Measurements from ENCODE around the gene LRRC10B. TPM values are rescaled to one million over a fixed set of nuclear protein-coding genes. Genes with fewer than 3 reads are reported as not detected.

The LRRC10B gene
- total RNA-seq, 1 experiment from 2014 or later = 0.39 TPM

DNA sequence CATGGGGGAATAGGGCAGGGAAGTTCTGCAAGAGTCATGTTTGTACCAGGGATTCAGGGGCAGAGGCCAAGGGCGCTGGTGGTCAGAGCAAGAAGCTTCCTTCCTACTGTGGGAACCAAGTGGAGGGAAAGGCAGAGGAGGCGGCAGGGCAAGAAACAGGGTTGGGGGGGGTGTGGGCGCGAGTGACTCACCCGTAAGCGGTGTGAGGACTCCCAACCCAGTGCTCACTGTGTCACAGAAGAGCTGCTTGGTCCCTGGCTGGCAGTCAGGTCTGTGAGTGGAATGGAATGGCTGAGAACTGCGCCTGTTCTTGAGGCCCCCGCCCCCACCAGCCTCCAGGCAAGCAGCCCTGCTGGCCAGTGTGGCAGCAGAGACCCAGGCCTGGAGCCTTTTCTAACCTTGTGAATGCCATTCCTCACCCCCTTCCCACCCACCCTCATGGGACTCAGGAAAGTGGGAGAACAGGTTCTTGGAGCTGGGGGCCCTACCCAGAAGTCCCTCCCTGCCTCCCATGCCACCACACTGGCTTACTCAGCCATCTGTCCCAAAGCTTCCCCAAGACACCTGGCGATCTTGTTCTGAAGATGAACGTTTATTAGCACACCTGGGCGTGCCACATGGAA is 4.7 kb downstream of the LRRC10B start:
- H3K4ac ChIP-seq (ENCODE audit: low read depth, low read length) = no peak overlapping the region
- H2BK5ac ChIP-seq (ENCODE audit: insufficient read length, low read length) = no peak overlapping the region
- Mint-ChIP-seq H3K9me3 (no peaks in the 10 kb centered on the region; a peak in 1 of 5 replicates), H3K36me3 (ENCODE audit: insufficient read depth in 1 of 3, low read depth in 3 of 3) (no peaks in the 10 kb centered on the region), H3K4me3 (no peak overlapping the region), H3K27me3 (ENCODE audit: low read depth) (peaks cover 40% of the 10 kb centered on the region), H3K4me1 (peaks cover 44 to 61% of the 10 kb centered on the region in 2 experiments), H3K27ac (peak overlapping the region in 1 of 3 experiments; percentile 30; a peak in 1 of 7 replicates)
- no peak overlapping the region for H3K4me2 ChIP-seq (ENCODE audit: insufficient read depth, insufficient read length, low read length)
- H3K9ac ChIP-seq (ENCODE audit: extremely low read depth, insufficient read length, low read length) = no peak overlapping the region
- no peaks in the 10 kb centered on the region for H4K20me1 ChIP-seq (ENCODE audit: control insufficient read depth, insufficient read depth, insufficient read length)
- no peak overlapping the region for H2BK20ac ChIP-seq (ENCODE audit: low read depth, low read length, poor library complexity, severe bottlenecking)
- H2BK15ac ChIP-seq (ENCODE audit: low read depth, low read length) = no peak overlapping the region
- no peak overlapping the region for H2BK120ac ChIP-seq (ENCODE audit: low read depth, low read length, poor library complexity, severe bottlenecking)
- no peak overlapping the region for H3T11ph ChIP-seq (ENCODE audit: low read length)
- no CpG with 5 or more reads among the region's 11 CpGs for WGBS (ENCODE audit: extremely low coverage, insufficient read length, low lambda C conversion rate)
- no peak overlapping the region for H2AK5ac ChIP-seq (ENCODE audit: insufficient read length, low read length)
- H3K23ac ChIP-seq (ENCODE audit: insufficient read length, low read depth, low read length) = no peak overlapping the region
- H4K91ac ChIP-seq (ENCODE audit: insufficient read length, low read depth, low read length) = no peak overlapping the region
- no peaks in the 10 kb centered on the region for H3K9me3 ChIP-seq (ENCODE audit: control insufficient read depth, low read depth, low read length)
- H3K18ac ChIP-seq (ENCODE audit: insufficient read length, low read depth, low read length) = no peak overlapping the region
- H3K56ac ChIP-seq (ENCODE audit: insufficient read length, low read depth, low read length) = no peak overlapping the region
- no peak for TF ChIP-seq CTCF (conservative IDR thresholded peaks at IDR 0.05)
- no peak overlapping the region for H2BK12ac ChIP-seq (ENCODE audit: insufficient read length, low read depth, low read length)
- H4K5ac ChIP-seq (ENCODE audit: insufficient read length, low read depth, low read length) = no peak overlapping the region
- H3K79me2 ChIP-seq (ENCODE audit: insufficient read depth, low read length) = no peaks in the 10 kb centered on the region
- H2AFZ ChIP-seq (ENCODE audit: low read length) = no peak overlapping the region
- peaks cover 10% of the 10 kb centered on the region for H3K27me3 ChIP-seq (ENCODE audit: insufficient read depth, low read length)
- peaks cover 17% of the 10 kb centered on the region for H3K4me1 ChIP-seq (ENCODE audit: insufficient read depth, low read length)
- peaks cover 6% of the 10 kb centered on the region for H3K23me2 ChIP-seq (ENCODE audit: insufficient read length, low read depth, low read length, poor library complexity, severe bottlenecking)
- no peak overlapping the region for H3K14ac ChIP-seq (ENCODE audit: insufficient read depth, low read length)
- DNase-seq = no peak
- H3K79me1 ChIP-seq (ENCODE audit: insufficient read depth, low read depth, low read length, poor library complexity, severe bottlenecking) = no peaks in the 10 kb centered on the region
- no peak overlapping the region for H4K8ac ChIP-seq (replicated peaks; ENCODE audit: insufficient read length, low read depth, low read length)
- no peak overlapping the region for H3K27ac ChIP-seq (ENCODE audit: insufficient read length, low read depth, low read length)
